ENCODE measurements around the gene RETREG3.

Gene RETREG3

GRCh38 chr17:42571435-42572225 lies 37.5 kb downstream of the RETREG3 start:
- H3K36me3 Mint-ChIP-seq, result peaks cover 20% of the 10 kb centered on the region
- no peak for ATAC-seq (ENCODE audit: low read depth)
- no peaks in the 10 kb centered on the region for H3K27me3 Mint-ChIP-seq
- peaks cover 15% of the 10 kb centered on the region for H3K4me1 Mint-ChIP-seq
- no peaks in the 10 kb centered on the region for H3K9me3 Mint-ChIP-seq
- no peak for DNase-seq (ENCODE audit: low spot score in 2 of 2)
- no peak overlapping the region for H3K4me3 Mint-ChIP-seq
- no peak overlapping the region for H3K27ac Mint-ChIP-seq

GRCh38 chr17:42568341-42569111 lies 40.6 kb downstream of the RETREG3 start:
- H3K36me3 Mint-ChIP-seq, result peaks cover 16% of the 10 kb centered on the region
- H3K4me3 Mint-ChIP-seq, result peak overlapping the region; percentile 39
- ATAC-seq (ENCODE audit: low read depth) (no peak), DNase-seq (ENCODE audit: low spot score in 2 of 2) (no peak)
- H3K27me3 Mint-ChIP-seq, result no peaks in the 10 kb centered on the region
- H3K4me1 Mint-ChIP-seq, result peaks cover 16% of the 10 kb centered on the region
- H3K27ac Mint-ChIP-seq, result peak overlapping the region; percentile 64
- H3K9me3 Mint-ChIP-seq, result no peaks in the 10 kb centered on the region

GRCh38 chr17:42566883-42567573 lies 42.1 kb downstream of the RETREG3 start, which contains the start of gene MLX:
Gene MLX (plus strand): TSS chr17:42567100. CDS start chr17:42567125, 25 bp downstream.
- H3K4me3 Mint-ChIP-seq, result peak within 1 kb of the TSS; percentile 95
- DNase-seq (ENCODE audit: low spot score in 2 of 2) (peak; percentile 85 to 86), ATAC-seq (ENCODE audit: low read depth) (peak; percentile 83)
- H3K27ac Mint-ChIP-seq, result peak within 1 kb of the TSS; percentile 89
- no peaks in the 10 kb centered on the region for H3K9me3 Mint-ChIP-seq
- peaks cover 9% of the 10 kb centered on the region for H3K36me3 Mint-ChIP-seq
- H3K4me1 Mint-ChIP-seq, result peaks cover 27% of the 10 kb centered on the region
- H3K27me3 Mint-ChIP-seq, result no peaks in the 10 kb centered on the region

- no peaks in the 10 kb centered on the region for H3K9me3 Mint-ChIP-seq
- peak overlapping the region; percentile 95 for H3K4me3 Mint-ChIP-seq
- DNase-seq (ENCODE audit: low spot score in 2 of 2) (no peak), ATAC-seq (ENCODE audit: low read depth) (no peak)
- H3K27me3 Mint-ChIP-seq, result no peaks in the 10 kb centered on the region
- H3K4me1 Mint-ChIP-seq, result peaks cover 31% of the 10 kb centered on the region
- H3K36me3 Mint-ChIP-seq, result peaks cover 7% of the 10 kb centered on the region
- peak overlapping the region; percentile 89 for H3K27ac Mint-ChIP-seq
These were observed 42.8 kb downstream of the RETREG3 start for GRCh38 chr17:42566215-42566882.

- Mint-ChIP-seq H3K27ac (peak overlapping the region; percentile 42), H3K36me3 (peaks cover 5% of the 10 kb centered on the region), H3K4me1 (peaks cover 31% of the 10 kb centered on the region), H3K9me3 (no peaks in the 10 kb centered on the region), H3K27me3 (no peaks in the 10 kb centered on the region), H3K4me3 (peak overlapping the region; percentile 95)
- DNase-seq (ENCODE audit: low spot score in 2 of 2) (no peak), ATAC-seq (ENCODE audit: low read depth) (no peak)
These were observed 43.5 kb downstream of the RETREG3 start for GRCh38 chr17:42565523-42566214.

- peak overlapping the region; percentile 14 for H3K27ac Mint-ChIP-seq
These were observed 44.2 kb downstream of the RETREG3 start for GRCh38 chr17:42564815-42565522.

GRCh38 chr17:42563950-42564349 lies 45.2 kb downstream of the RETREG3 start:
- Mint-ChIP-seq H3K27ac (peak overlapping the region; percentile 72), H3K4me1 (peaks cover 29% of the 10 kb centered on the region), H3K36me3 (peaks cover 5% of the 10 kb centered on the region), H3K4me3 (peak overlapping the region; percentile 94), H3K27me3 (no peaks in the 10 kb centered on the region), H3K9me3 (no peaks in the 10 kb centered on the region)
- DNase-seq (ENCODE audit: low spot score in 2 of 2) (no peak), ATAC-seq (ENCODE audit: low read depth) (no peak)

More at GRCh38 chr17:42564815-42565522, 44.2 kb downstream of the RETREG3 start:
- DNase-seq (ENCODE audit: low spot score in 2 of 2) (no peak), ATAC-seq (ENCODE audit: low read depth) (no peak)
- peaks cover 31% of the 10 kb centered on the region for H3K4me1 Mint-ChIP-seq
- peaks cover 5% of the 10 kb centered on the region for H3K36me3 Mint-ChIP-seq
- H3K4me3 Mint-ChIP-seq, result no peak overlapping the region
- no peaks in the 10 kb centered on the region for H3K9me3 Mint-ChIP-seq
- no peaks in the 10 kb centered on the region for H3K27me3 Mint-ChIP-seq

GRCh38 chr17:42563543-42563942 lies 45.6 kb downstream of the RETREG3 start:
- ATAC-seq (ENCODE audit: low read depth) (no peak), DNase-seq (ENCODE audit: low spot score in 2 of 2) (no peak)
- Mint-ChIP-seq H3K4me3 (peak overlapping the region; percentile 94), H3K27ac (peak overlapping the region; percentile 72), H3K27me3 (no peaks in the 10 kb centered on the region), H3K36me3 (peaks cover 2% of the 10 kb centered on the region), H3K4me1 (peaks cover 26% of the 10 kb centered on the region), H3K9me3 (no peaks in the 10 kb centered on the region)

GRCh38 chr17:42563143-42563509 lies 46.0 kb downstream of the RETREG3 start:
- ATAC-seq (ENCODE audit: low read depth), result no peak
- DNase-seq (ENCODE audit: low spot score in 2 of 2), result no peak
- Mint-ChIP-seq H3K27ac (peak overlapping the region; percentile 90), H3K4me3 (peak overlapping the region; percentile 94), H3K4me1 (peaks cover 26% of the 10 kb centered on the region), H3K27me3 (no peaks in the 10 kb centered on the region), H3K36me3 (peaks cover 2% of the 10 kb centered on the region), H3K9me3 (no peaks in the 10 kb centered on the region)

GRCh38 chr17:42562388-42563142 lies 46.6 kb downstream of the RETREG3 start:
- no peaks in the 10 kb centered on the region for H3K27me3 Mint-ChIP-seq
- no peaks in the 10 kb centered on the region for H3K36me3 Mint-ChIP-seq
- no peak for ATAC-seq (ENCODE audit: low read depth)
- H3K4me1 Mint-ChIP-seq, result peaks cover 23% of the 10 kb centered on the region
- DNase-seq (ENCODE audit: low spot score in 2 of 2), result no peak
- no peaks in the 10 kb centered on the region for H3K9me3 Mint-ChIP-seq
- peak overlapping the region; percentile 94 for H3K4me3 Mint-ChIP-seq
- H3K27ac Mint-ChIP-seq, result peak overlapping the region; percentile 90

GRCh38 chr17:42561897-42562387 lies 47.2 kb downstream of the RETREG3 start, which contains the start of gene COASY:
Gene COASY (plus strand): TSS chr17:42562148. CDS start chr17:42562623, 475 bp downstream.
- peak within 1 kb of the TSS; percentile 90 for H3K27ac Mint-ChIP-seq
- ATAC-seq (ENCODE audit: low read depth), result peak; percentile 77
- peak; percentile 86 to 93 for DNase-seq (ENCODE audit: low spot score in 2 of 2)
- peaks cover 22% of the 10 kb centered on the region for H3K4me1 Mint-ChIP-seq
- H3K4me3 Mint-ChIP-seq, result peak within 1 kb of the TSS; percentile 94
- H3K36me3 Mint-ChIP-seq, result no peaks in the 10 kb centered on the region
- H3K9me3 Mint-ChIP-seq, result no peaks in the 10 kb centered on the region
- no peaks in the 10 kb centered on the region for H3K27me3 Mint-ChIP-seq

- Mint-ChIP-seq H3K27me3 (no peaks in the 10 kb centered on the region), H3K4me1 (peaks cover 25% of the 10 kb centered on the region), H3K27ac (no peak overlapping the region), H3K9me3 (no peaks in the 10 kb centered on the region), H3K36me3 (no peaks in the 10 kb centered on the region), H3K4me3 (no peak overlapping the region)
- ATAC-seq (ENCODE audit: low read depth), result no peak
- no peak for DNase-seq (ENCODE audit: low spot score in 2 of 2)
These were observed 48.9 kb downstream of the RETREG3 start for GRCh38 chr17:42560246-42560645.

Data from memory B cell (primary cell).